NT2/D1 (cell line): ENCODE data around the gene IGSF10.

Experiments used
- SUZ12 ChIP-seq: IDR thresholded peaks from 2 replicates; pipeline ENCODE4 v1.6.1; 2011; ENCODE audit not compliant: insufficient read length, insufficient read depth; ENCODE audit errors: extremely low read depth
- YY1 ChIP-seq: IDR thresholded peaks from 2 replicates; pipeline ENCODE4 v1.6.1; 2011; ENCODE audit not compliant: insufficient read length, insufficient read depth
- ZNF274 ChIP-seq: IDR thresholded peaks from 2 replicates; pipeline ENCODE4 v1.6.1; 2011; ENCODE audit warnings: mild to moderate bottlenecking, low read depth, low read length

DNA sequence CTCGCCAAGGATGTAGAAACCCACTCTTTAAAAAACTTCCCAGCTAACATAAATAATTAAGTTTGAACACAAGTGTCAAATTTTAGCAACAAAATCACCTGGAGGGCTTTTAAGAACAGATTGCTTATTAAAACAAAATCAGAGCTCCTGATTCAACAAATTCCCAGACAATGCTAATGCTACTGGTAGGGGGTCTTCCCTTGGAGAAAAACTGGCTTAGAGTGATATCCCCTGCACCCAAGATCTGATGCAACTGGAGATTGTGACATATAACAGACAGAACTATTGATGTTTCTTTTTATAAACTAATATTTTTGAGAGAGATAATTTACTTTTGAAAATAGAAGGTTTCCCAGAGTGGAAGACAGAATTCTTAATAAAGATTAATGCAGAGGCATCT, 19.9 kb downstream of the IGSF10 start:
- TF ChIP-seq YY1 = no peak
- TF ChIP-seq SUZ12 = no peak
- TF ChIP-seq ZNF274 = no peak
